ENCODE measurements around the gene PCDHGA11.
"Not testable (repeated sequence)": the region's sequence is repeated elsewhere in the genome, so short reads cannot be mapped to it uniquely, and the experiment has no call there.

DNA sequence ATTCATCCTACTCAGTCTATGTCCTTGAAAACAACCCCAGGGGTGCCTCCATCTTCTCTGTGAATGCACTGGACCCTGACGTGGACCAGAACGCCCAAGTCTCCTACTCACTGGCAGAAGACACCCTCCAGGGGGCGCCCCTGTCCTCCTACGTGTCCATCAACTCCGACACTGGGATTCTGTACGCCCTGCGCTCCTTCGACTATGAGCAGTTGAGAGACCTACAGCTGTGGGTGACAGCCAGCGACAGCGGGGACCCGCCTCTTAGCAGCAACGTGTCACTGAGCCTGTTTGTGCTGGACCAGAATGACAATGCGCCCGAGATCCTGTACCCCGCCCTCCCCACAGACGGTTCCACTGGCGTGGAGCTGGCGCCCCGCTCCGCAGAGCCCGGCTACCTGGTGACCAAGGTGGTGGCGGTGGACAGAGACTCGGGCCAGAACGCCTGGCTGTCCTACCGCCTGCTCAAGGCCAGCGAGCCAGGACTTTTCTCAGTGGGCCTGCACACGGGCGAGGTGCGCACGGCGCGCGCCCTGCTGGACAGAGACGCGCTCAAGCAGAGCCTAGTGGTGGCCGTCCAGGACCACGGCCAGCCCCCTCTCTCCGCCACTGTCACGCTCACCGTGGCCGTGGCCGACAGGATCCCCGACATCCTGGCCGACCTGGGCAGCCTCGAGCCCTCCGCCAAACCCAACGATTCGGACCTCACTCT is 45.3 kb upstream of the PCDHGA11 start:
- TF ChIP-seq, protein P1, sequence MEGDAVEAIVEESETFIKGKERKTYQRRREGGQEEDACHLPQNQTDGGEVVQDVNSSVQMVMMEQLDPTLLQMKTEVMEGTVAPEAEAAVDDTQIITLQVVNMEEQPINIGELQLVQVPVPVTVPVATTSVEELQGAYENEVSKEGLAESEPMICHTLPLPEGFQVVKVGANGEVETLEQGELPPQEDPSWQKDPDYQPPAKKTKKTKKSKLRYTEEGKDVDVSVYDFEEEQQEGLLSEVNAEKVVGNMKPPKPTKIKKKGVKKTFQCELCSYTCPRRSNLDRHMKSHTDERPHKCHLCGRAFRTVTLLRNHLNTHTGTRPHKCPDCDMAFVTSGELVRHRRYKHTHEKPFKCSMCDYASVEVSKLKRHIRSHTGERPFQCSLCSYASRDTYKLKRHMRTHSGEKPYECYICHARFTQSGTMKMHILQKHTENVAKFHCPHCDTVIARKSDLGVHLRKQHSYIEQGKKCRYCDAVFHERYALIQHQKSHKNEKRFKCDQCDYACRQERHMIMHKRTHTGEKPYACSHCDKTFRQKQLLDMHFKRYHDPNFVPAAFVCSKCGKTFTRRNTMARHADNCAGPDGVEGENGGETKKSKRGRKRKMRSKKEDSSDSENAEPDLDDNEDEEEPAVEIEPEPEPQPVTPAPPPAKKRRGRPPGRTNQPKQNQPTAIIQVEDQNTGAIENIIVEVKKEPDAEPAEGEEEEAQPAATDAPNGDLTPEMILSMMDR (IDR thresholded peaks at IDR 0.05) = not testable (repeated sequence)
- not testable (repeated sequence) for TF ChIP-seq POLR2A, POLR2AphosphoS5 (IDR thresholded peaks at IDR 0.05)
